Measurements from ENCODE around the gene PPP1R16B. TPM values are rescaled to one million over a fixed set of nuclear protein-coding genes. Genes with fewer than 3 reads are reported as not detected.

The PPP1R16B gene
- total RNA-seq, 4 donors from 2014 or later: 0.72 to 3.0 (median 1.4) TPM

- DNase-seq (ENCODE audit: low spot score in 2 of 2): no peak
- 68 to 77% methylated on average over 1 of the region's 1 CpG for WGBS, 2 donors
- TF ChIP-seq POLR2A (IDR thresholded peaks at IDR 0.05): no peak
- TF ChIP-seq CTCF (IDR thresholded peaks at IDR 0.05): no peak
- H3K4me3 ChIP-seq (ENCODE audit: low read depth, poor library complexity, severe bottlenecking): no peak overlapping the region
- intact Hi-C loops (cut with DNase I; ENCODE audit: low total_unique reads): no loop called here
These were observed 42.3 kb downstream of the PPP1R16B start for GRCh38 chr20:38847840-38848239.

GRCh38 chr20:38853759-38854158 is 48.3 kb downstream of the PPP1R16B start:
- no peak for DNase-seq (ENCODE audit: low spot score in 2 of 2)
- 86 to 95% methylated on average over 8 of the region's 8 CpGs for WGBS, 2 donors
- intact Hi-C loops (cut with DNase I; ENCODE audit: low total_unique reads): no loop called here
- no peak for TF ChIP-seq CTCF (IDR thresholded peaks at IDR 0.05)
- TF ChIP-seq POLR2A (IDR thresholded peaks at IDR 0.05): no peak
- H3K4me3 ChIP-seq (ENCODE audit: low read depth, poor library complexity, severe bottlenecking): no peak overlapping the region

GRCh38 chr20:38854654-38855066 is 49.2 kb downstream of the PPP1R16B start:
- 84% methylated on average over 3 of the region's 3 CpGs for WGBS, 2 donors
- intact Hi-C loops (cut with DNase I; ENCODE audit: low total_unique reads): no loop called here
- TF ChIP-seq CTCF (IDR thresholded peaks at IDR 0.05): no peak
- no peak for TF ChIP-seq POLR2A (IDR thresholded peaks at IDR 0.05)
- H3K4me3 ChIP-seq (ENCODE audit: low read depth, poor library complexity, severe bottlenecking): no peak overlapping the region
- DNase-seq (ENCODE audit: low spot score in 2 of 2): no peak

- intact Hi-C loops (cut with DNase I; ENCODE audit: low total_unique reads): no loop called here
- TF ChIP-seq CTCF (IDR thresholded peaks at IDR 0.05) (no peak), POLR2A (IDR thresholded peaks at IDR 0.05) (no peak)
- no peak overlapping the region for H3K4me3 ChIP-seq (ENCODE audit: low read depth, poor library complexity, severe bottlenecking)
- no peak for DNase-seq (ENCODE audit: low spot score in 2 of 2)
- WGBS, 2 donors: 58 to 66% methylated on average over 5 of the region's 5 CpGs
These were observed 49.9 kb downstream of the PPP1R16B start for GRCh38 chr20:38855356-38855755.

- no peak for TF ChIP-seq CTCF (IDR thresholded peaks at IDR 0.05)
- no peak overlapping the region for H3K4me3 ChIP-seq (ENCODE audit: low read depth, poor library complexity, severe bottlenecking)
- intact Hi-C loops (cut with DNase I; ENCODE audit: low total_unique reads): no loop called here
- DNase-seq (ENCODE audit: low spot score in 2 of 2): no peak
- WGBS, 2 donors: 86% methylated on average over 2 of the region's 2 CpGs
These were observed 51.1 kb downstream of the PPP1R16B start for GRCh38 chr20:38856570-38856969.

GRCh38 chr20:38857703-38858102 is 52.2 kb downstream of the PPP1R16B start:
- intact Hi-C loops (cut with DNase I; ENCODE audit: low total_unique reads): no loop called here
- no peak overlapping the region for H3K4me3 ChIP-seq (ENCODE audit: low read depth, poor library complexity, severe bottlenecking)
- 88 to 90% methylated on average over 7 of the region's 7 CpGs for WGBS, 2 donors
- DNase-seq (ENCODE audit: low spot score in 2 of 2): no peak
- TF ChIP-seq POLR2A (IDR thresholded peaks at IDR 0.05) (no peak), CTCF (IDR thresholded peaks at IDR 0.05) (no peak)
